ENCODE measurements around the gene DPH7. TPM values are rescaled to one million over a fixed set of nuclear protein-coding genes. Genes with fewer than 3 reads are reported as not detected.
"Not testable (repeated sequence)": the region's sequence is repeated elsewhere in the genome, so short reads cannot be mapped to it uniquely, and the experiment has no call there.

The DPH7 gene
- total and polyA plus RNA-seq, 2 experiments from 2014 or later, result 65.6 to 78.4 TPM

GRCh38 chr9:137603879-137604278 is 25.2 kb upstream of the DPH7 start:
- Histone ChIP-seq H3K27ac (no peak overlapping the region), H3K27me3 (no peaks in the 10 kb centered on the region), H3K4me1 (ENCODE audit: low read depth) (peaks cover 18% of the 10 kb centered on the region), H3K9me3 (ENCODE audit: low read depth) (no peaks in the 10 kb centered on the region), H3K36me3 (no peaks in the 10 kb centered on the region), H3K4me3 (no peak overlapping the region)
- TF ChIP-seq, protein P1, sequence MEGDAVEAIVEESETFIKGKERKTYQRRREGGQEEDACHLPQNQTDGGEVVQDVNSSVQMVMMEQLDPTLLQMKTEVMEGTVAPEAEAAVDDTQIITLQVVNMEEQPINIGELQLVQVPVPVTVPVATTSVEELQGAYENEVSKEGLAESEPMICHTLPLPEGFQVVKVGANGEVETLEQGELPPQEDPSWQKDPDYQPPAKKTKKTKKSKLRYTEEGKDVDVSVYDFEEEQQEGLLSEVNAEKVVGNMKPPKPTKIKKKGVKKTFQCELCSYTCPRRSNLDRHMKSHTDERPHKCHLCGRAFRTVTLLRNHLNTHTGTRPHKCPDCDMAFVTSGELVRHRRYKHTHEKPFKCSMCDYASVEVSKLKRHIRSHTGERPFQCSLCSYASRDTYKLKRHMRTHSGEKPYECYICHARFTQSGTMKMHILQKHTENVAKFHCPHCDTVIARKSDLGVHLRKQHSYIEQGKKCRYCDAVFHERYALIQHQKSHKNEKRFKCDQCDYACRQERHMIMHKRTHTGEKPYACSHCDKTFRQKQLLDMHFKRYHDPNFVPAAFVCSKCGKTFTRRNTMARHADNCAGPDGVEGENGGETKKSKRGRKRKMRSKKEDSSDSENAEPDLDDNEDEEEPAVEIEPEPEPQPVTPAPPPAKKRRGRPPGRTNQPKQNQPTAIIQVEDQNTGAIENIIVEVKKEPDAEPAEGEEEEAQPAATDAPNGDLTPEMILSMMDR (IDR thresholded peaks at IDR 0.05; ENCODE audit: low read depth, low read length), result no peak
- DNase-seq (ENCODE audit: low read depth in 1 of 2, low spot score in 1 of 2), result no peak

- Histone ChIP-seq H3K4me1 (ENCODE audit: low read depth) (peaks cover 13% of the 10 kb centered on the region), H3K36me3 (no peaks in the 10 kb centered on the region), H3K9me3 (ENCODE audit: low read depth) (no peaks in the 10 kb centered on the region), H3K27me3 (no peaks in the 10 kb centered on the region), H3K27ac (no peak overlapping the region), H3K4me3 (no peak overlapping the region)
- TF ChIP-seq, protein P1 (IDR thresholded peaks at IDR 0.05; ENCODE audit: low read depth, low read length), result no peak
- no peak for DNase-seq (ENCODE audit: low read depth in 1 of 2, low spot score in 1 of 2)
Observed at GRCh38 chr9:137602661-137603060, 23.9 kb upstream of the DPH7 start.

- no peak overlapping the region for H3K27ac ChIP-seq
- no peak for DNase-seq (ENCODE audit: low read depth in 1 of 2, low spot score in 1 of 2)
- no peaks in the 10 kb centered on the region for H3K27me3 ChIP-seq
- H3K4me1 ChIP-seq (ENCODE audit: low read depth), result no peaks in the 10 kb centered on the region
- TF ChIP-seq, protein P1 (IDR thresholded peaks at IDR 0.05; ENCODE audit: low read depth, low read length), result no peak
- no peaks in the 10 kb centered on the region for H3K36me3 ChIP-seq
- H3K4me3 ChIP-seq, result no peak overlapping the region
- no peaks in the 10 kb centered on the region for H3K9me3 ChIP-seq (ENCODE audit: low read depth)
Observed at GRCh38 chr9:137598943-137599342, 20.2 kb upstream of the DPH7 start.

- H3K27me3 ChIP-seq; H3K27ac ChIP-seq; H3K9me3 ChIP-seq (ENCODE audit: low read depth); H3K36me3 ChIP-seq; H3K4me3 ChIP-seq; H3K4me1 ChIP-seq (ENCODE audit: low read depth); DNase-seq (ENCODE audit: low read depth in 1 of 2, low spot score in 1 of 2): not testable (repeated sequence)
Observed at GRCh38 chr9:137596577-137596976, 17.9 kb upstream of the DPH7 start.

- no peak for DNase-seq (ENCODE audit: low read depth in 1 of 2, low spot score in 1 of 2)
- no peaks in the 10 kb centered on the region for H3K9me3 ChIP-seq (ENCODE audit: low read depth)
- TF ChIP-seq, protein P1 (IDR thresholded peaks at IDR 0.05; ENCODE audit: low read depth, low read length), result no peak
- no peak overlapping the region for H3K27ac ChIP-seq
- H3K27me3 ChIP-seq, result no peaks in the 10 kb centered on the region
- H3K4me3 ChIP-seq, result no peak overlapping the region
- peaks cover under 1% of the 10 kb centered on the region for H3K36me3 ChIP-seq
- H3K4me1 ChIP-seq (ENCODE audit: low read depth), result peaks cover 4% of the 10 kb centered on the region
Observed at GRCh38 chr9:137593176-137593575, 14.5 kb upstream of the DPH7 start.

GRCh38 chr9:137592767-137593166 is 14.0 kb upstream of the DPH7 start:
- TF ChIP-seq, protein P1 (IDR thresholded peaks at IDR 0.05; ENCODE audit: low read depth, low read length), result no peak
- Histone ChIP-seq H3K4me3 (no peak overlapping the region), H3K4me1 (ENCODE audit: low read depth) (peaks cover 4% of the 10 kb centered on the region), H3K27me3 (no peaks in the 10 kb centered on the region), H3K27ac (no peak overlapping the region), H3K36me3 (peaks cover 4% of the 10 kb centered on the region), H3K9me3 (ENCODE audit: low read depth) (no peaks in the 10 kb centered on the region)
- DNase-seq (ENCODE audit: low read depth in 1 of 2, low spot score in 1 of 2), result no peak

All from cardiac muscle cell (in vitro differentiated cells and primary cell).